ENCODE results near the gene SETD1B.

Gene SETD1B

DNA sequence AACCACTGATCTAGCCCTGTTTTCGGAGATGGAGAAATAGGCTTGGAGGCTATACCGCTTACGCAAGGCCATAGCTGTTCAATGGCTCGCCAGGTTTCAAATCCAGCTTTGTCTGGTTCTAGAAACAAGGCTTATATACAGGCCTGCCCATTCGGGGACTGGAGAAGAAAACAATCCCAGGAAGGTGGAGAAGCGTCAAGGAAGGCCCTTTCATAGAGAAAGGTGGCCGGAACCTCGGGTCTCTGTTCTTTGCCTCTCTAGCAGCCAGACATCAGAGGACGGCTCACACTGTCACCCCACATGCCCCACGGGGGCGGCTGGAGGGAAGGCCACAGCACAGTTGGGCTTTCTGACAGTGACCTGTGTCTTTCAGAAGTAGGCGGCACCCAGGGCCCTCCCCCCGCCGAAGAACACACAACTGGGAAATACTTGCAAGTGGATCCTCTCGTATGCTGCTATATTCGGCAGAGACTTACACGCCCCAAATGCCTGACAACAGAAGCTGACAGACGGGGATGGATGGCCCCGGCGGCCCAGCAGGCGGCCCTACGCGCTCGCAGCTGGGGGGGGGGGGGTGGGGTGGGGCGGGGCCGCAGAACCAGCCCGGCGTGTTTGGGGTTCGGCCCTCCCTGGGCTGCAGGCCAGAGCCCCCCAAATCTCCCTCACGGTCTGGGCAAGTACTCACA, 4.5 kb upstream of the SETD1B start:
- Histone ChIP-seq H3K36me3 (peaks cover 0 to 18% (median 4%) of the 10 kb centered on the region in 3 donors), H3K27ac (peak overlapping the region; percentile 100), H3K9me3 (no peaks in the 10 kb centered on the region), H3K4me3 (peak overlapping the region; percentile 90 to 91), H3K27me3 (no peaks in the 10 kb centered on the region), H3K4me1 (peaks cover 0 to 52% (median 45%) of the 10 kb centered on the region in 4 donors)
- peak; percentile 83 to 91 for DNase-seq
- intact Hi-C loops (cut with DNase I; ENCODE audit: low total_unique reads): no loop called here
- TF ChIP-seq, protein P1, sequence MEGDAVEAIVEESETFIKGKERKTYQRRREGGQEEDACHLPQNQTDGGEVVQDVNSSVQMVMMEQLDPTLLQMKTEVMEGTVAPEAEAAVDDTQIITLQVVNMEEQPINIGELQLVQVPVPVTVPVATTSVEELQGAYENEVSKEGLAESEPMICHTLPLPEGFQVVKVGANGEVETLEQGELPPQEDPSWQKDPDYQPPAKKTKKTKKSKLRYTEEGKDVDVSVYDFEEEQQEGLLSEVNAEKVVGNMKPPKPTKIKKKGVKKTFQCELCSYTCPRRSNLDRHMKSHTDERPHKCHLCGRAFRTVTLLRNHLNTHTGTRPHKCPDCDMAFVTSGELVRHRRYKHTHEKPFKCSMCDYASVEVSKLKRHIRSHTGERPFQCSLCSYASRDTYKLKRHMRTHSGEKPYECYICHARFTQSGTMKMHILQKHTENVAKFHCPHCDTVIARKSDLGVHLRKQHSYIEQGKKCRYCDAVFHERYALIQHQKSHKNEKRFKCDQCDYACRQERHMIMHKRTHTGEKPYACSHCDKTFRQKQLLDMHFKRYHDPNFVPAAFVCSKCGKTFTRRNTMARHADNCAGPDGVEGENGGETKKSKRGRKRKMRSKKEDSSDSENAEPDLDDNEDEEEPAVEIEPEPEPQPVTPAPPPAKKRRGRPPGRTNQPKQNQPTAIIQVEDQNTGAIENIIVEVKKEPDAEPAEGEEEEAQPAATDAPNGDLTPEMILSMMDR (IDR thresholded peaks at IDR 0.05): no peak

DNA sequence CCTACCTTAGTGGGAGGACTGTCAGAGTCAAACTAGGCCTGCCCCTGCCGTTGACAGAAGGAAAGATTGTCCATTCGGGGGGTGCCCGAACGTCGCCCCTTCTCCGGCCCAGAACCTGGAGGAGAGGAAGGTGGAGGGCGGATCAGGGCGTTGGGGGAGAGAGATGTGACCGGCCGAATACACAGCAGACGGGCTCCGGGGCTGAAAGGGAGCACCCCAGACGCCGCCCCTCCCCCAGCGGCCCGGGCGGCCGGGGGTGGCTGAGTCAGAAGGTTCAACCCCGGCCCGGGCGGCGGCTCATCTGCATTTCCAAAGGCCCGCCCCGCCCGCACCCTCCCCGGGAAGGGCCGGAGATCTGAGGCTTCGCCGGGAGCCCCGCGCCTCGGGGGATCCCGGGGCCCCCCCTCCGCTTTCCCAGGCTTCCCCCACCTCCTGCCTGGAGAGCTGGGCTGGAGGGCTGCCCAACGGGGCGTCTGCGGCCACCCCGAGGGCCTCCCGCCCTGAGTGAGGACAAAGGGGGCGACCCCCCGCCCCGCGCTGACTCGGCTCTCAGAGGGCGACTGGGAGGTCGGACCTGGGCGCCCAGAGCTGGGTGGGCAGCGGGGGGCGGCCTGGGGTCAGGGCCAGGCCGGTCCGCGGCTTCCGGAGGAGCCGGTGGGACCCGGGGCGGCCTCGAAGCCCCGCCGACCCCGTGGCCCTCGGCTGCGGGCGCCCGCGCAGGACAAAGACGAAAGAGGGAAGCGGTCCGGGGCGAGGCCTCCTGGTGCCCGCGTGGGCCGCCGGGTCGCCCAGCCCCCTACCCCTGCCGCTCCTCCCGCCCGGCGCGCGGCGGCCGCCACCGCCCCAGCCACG, 3.7 kb upstream of the SETD1B start:
- no peaks in the 10 kb centered on the region for H3K27me3 ChIP-seq
- peak overlapping the region; percentile 100 for H3K27ac ChIP-seq
- H3K4me1 ChIP-seq: peaks cover 0 to 48% (median 39%) of the 10 kb centered on the region in 4 donors
- no peaks in the 10 kb centered on the region for H3K9me3 ChIP-seq
- H3K4me3 ChIP-seq: peak overlapping the region; percentile 90 to 91
- TF ChIP-seq, protein P1 (IDR thresholded peaks at IDR 0.05): no peak
- H3K36me3 ChIP-seq: peaks cover 0 to 18% (median 4%) of the 10 kb centered on the region in 3 donors
- DNase-seq: peak; percentile 94 to 96
- intact Hi-C loops (cut with DNase I; ENCODE audit: low total_unique reads): no loop called here

DNA sequence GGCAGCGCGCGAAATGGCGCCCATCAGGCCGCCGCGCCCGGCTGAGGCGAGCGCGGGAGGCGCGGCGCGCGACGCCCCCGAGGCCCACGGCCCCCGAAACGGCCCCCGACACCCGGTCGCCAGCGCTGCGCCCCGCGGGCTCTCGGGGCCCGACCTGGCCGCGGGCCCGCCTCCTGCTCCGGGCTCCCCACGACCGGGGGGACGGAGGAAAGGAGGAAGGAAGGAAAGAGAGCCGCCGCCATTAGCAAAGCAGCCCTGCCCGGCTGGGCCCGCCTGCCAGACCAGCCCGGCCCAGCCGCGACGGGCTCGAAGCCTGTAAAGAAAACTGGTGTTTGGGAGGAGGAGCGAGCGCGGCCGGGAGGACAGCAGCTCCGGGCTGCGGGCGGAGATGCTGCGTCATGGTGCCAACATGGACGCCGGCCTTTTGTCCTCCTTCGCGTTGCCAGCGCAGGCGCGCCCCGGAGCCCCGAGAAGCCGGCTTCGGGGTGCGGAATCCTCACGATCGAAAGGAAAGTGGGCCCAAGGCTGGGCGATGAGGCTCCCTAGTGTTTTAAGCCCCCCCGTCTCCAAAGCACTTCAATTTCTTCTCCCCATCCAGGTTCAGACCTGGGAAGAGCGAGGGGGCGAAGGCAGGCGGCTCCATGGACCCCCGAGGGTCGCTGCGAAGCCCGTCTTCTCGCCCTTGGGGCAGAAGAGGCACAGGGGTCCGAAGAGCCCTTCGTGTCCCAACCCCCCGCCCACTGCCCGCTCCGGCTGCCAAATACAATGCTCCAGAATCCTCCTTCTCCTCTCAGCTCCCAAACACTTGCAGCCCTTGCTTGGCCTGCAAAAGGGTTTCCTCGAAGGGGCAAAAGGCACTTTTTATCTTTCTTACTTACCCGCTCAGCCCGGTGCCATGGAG, 2.9 kb upstream of the SETD1B start:
- peaks cover 0 to 9% (median 0%) of the 10 kb centered on the region in 3 donors for H3K36me3 ChIP-seq
- TF ChIP-seq, protein P1 (IDR thresholded peaks at IDR 0.05): no peak
- H3K27ac ChIP-seq: peak overlapping the region; percentile 100
- intact Hi-C loops (cut with DNase I; ENCODE audit: low total_unique reads): no loop called here
- H3K4me1 ChIP-seq: peaks cover 0 to 42% (median 35%) of the 10 kb centered on the region in 4 donors
- no peaks in the 10 kb centered on the region for H3K9me3 ChIP-seq
- no peaks in the 10 kb centered on the region for H3K27me3 ChIP-seq
- H3K4me3 ChIP-seq: peak overlapping the region; percentile 90 to 91
- DNase-seq: peak; percentile 76 to 89

DNA sequence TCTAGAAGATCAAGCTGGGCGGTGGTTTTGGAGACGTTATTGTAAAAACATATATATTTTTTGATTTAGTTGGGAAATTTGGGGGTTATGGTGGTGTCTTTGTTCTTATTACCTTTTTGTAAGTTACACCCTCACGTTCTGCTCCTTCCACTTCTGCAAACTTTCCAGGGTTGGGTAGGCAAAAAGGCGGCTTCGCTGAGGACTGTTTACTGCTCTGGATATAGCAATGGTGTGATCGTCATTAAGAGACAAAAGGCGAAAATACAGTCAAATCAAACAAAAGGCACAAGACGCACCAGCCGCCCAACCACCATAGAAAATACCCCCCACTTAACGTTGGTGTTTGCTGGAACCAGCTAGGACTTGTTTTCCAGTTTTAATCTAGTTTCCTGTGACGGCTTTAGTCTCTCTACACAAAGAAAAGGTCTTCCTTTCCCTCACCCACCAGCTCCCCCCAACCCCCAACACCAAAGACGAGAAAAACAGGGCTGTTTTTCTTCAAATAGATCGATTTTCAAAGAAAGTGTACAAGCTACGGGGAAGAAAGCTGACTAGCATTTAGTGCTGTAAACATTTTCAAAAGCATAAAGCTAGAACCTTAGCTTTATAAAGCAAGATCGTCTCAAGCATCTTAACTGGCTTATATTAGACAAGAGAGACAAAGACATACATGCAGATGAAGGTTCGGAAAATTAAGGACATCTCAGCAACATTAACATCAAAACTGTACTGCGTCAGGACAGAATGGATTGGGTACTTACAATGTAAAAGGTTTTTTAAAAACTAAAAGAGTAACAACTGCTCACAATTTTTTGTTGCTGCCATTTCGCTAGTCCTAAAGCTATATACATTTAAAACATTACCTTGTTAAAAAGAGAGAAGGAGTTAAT, 2.0 kb upstream of the SETD1B start:
- Histone ChIP-seq H3K27ac (peak overlapping the region; percentile 100), H3K27me3 (no peaks in the 10 kb centered on the region), H3K4me1 (peaks cover 0 to 42% (median 36%) of the 10 kb centered on the region in 4 donors), H3K36me3 (peaks cover 0 to 6% (median 0%) of the 10 kb centered on the region in 3 donors), H3K4me3 (peak overlapping the region; percentile 90 to 91), H3K9me3 (no peaks in the 10 kb centered on the region)
- no peak for DNase-seq
- TF ChIP-seq, protein P1 (IDR thresholded peaks at IDR 0.05): no peak
- intact Hi-C loops (cut with DNase I; ENCODE audit: low total_unique reads): no loop called here

All from tibial artery (tissue), 4 donors.